IPS-15b (cell line): ENCODE measurements around the gene AKIRIN1.
"Not testable (repeated sequence)": the region's sequence is repeated elsewhere in the genome, so short reads cannot be mapped to it uniquely, and the experiment has no call there.

Experiments used
- H3K27me3 ChIP-seq: one replicate; pipeline ENCODE4 v1.6.1; 2013; ENCODE audit warnings: low read length; ENCODE audit not compliant: control insufficient read depth, insufficient read depth
- H3K36me3 ChIP-seq: one replicate; pipeline ENCODE4 v1.6.1; 2013; ENCODE audit warnings: low read length; ENCODE audit not compliant: control insufficient read depth, insufficient read depth
- H3K4me1 ChIP-seq: one replicate; pipeline ENCODE4 v1.6.1; 2013; ENCODE audit warnings: mild to moderate bottlenecking, low read length; ENCODE audit not compliant: control insufficient read depth, insufficient read depth
- H3K4me3 ChIP-seq: one replicate; pipeline ENCODE4 v1.5.1; 2013; ENCODE audit warnings: low read depth, low read length
- H3K9ac ChIP-seq: one replicate; pipeline ENCODE4 v1.6.1; 2013; ENCODE audit warnings: low read depth, mild to moderate bottlenecking, low read length
- H3K9me3 ChIP-seq: one replicate; pipeline ENCODE4 v1.6.1; 2013; ENCODE audit warnings: mild to moderate bottlenecking, low read length; ENCODE audit not compliant: control insufficient read depth, insufficient read depth

The AKIRIN1 gene

GRCh38 chr1:39001516-39002421 lies 10.7 kb downstream of the AKIRIN1 start:
- Histone ChIP-seq H3K4me1 (peaks cover 24% of the 10 kb centered on the region), H3K9ac (no peak overlapping the region), H3K4me3 (no peak overlapping the region), H3K36me3 (peaks cover 44% of the 10 kb centered on the region), H3K9me3 (no peaks in the 10 kb centered on the region), H3K27me3 (no peaks in the 10 kb centered on the region)

DNA sequence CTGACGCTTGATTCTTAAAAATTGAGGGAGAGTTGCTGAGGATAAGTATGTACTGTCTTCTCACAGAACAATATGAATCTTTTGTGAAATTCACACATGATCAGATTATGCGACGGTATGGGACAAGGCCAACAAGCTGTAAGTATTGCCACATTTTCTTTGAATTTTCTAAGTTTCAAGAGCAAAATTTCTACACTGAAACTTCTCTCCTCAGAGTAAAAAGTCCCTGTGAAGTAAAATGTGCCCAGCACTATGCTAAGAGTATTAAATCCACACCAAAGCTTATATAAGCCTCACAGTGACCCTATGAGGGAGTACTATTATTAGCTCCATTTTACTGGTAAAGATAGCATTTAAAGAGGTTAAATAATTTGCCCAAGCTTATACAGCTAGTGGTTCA lies 12.2 kb downstream of the AKIRIN1 start:
- Histone ChIP-seq H3K4me3 (no peak overlapping the region), H3K36me3 (peaks cover 47% of the 10 kb centered on the region), H3K9me3 (no peaks in the 10 kb centered on the region), H3K27me3 (no peaks in the 10 kb centered on the region), H3K4me1 (peaks cover 19% of the 10 kb centered on the region), H3K9ac (no peak overlapping the region)

- Histone ChIP-seq H3K4me3 (no peak overlapping the region), H3K9ac (no peak overlapping the region), H3K4me1 (peaks cover 17% of the 10 kb centered on the region), H3K27me3 (no peaks in the 10 kb centered on the region), H3K36me3 (peaks cover 45% of the 10 kb centered on the region), H3K9me3 (no peaks in the 10 kb centered on the region)
These were observed 12.7 kb downstream of the AKIRIN1 start for GRCh38 chr1:39003794-39004193.

DNA sequence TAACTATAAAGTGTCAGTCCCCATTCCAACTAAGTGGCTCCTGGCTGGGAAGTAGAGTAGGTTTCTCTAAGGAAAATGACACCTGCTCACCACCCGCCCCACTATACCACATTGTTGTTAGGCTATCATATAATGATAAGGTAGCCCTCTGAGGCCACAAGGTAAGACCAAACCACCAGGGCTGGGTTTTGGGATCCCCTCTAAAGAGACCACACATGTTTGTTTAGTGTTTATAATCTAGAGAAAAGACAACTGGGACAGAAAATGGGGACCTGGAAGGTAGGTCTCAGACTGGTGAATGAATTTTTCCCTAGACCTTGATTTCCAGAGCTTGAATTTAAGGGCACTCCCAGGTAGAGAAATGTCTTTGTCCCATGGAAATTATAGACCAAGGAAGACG lies 15.2 kb downstream of the AKIRIN1 start:
- Histone ChIP-seq H3K9me3 (no peaks in the 10 kb centered on the region), H3K27me3 (no peaks in the 10 kb centered on the region), H3K9ac (no peak overlapping the region), H3K4me3 (no peak overlapping the region), H3K4me1 (peaks cover 9% of the 10 kb centered on the region), H3K36me3 (peaks cover 41% of the 10 kb centered on the region)

DNA sequence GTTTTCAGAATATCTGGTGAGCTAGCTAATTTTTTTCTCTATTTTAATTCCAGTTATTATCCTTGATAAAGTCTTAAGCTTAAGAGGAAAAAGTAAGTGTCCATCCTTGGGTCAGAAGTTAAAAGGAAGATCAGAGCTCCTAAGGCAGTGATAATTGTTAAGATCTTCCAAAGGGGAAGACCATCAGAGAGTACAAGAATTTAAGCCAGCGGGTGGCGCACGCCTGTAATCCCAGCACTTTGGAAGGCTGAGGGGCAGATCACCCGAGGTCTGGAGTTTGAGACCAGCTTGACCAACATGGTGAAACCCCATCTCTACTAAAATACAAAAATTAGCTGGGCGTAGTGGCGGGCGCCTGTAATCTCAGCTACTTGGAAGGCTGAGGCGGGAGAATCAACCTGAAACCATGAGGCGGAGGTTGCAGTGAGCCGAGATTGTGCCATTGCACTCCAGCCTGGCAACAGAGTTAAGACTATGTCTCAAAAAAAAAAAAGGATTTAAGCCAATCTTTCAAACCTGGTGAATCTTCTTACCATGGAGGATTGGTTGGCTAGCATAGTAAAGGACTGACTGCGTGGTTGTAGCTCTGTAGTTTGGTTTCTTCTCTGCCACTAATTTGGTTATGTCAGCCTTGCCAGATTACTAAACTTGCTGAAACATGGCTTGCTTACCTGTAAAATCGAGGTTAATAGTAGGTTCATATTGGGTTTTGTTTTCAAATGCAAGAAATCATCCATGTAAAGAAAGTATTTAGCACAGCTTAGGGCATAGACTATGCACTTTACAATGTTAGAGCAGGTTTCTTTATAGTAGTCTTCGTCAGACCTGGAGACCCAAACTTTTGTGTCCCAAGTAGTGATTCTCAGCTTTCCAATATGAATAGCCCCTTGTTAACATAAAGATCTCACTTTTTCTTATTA lies 15.9 kb downstream of the AKIRIN1 start:
- Histone ChIP-seq H3K9ac (no peak overlapping the region), H3K27me3 (no peaks in the 10 kb centered on the region), H3K36me3 (peaks cover 40% of the 10 kb centered on the region), H3K9me3 (no peaks in the 10 kb centered on the region), H3K4me1 (peaks cover 6% of the 10 kb centered on the region), H3K4me3 (no peak overlapping the region)

GRCh38 chr1:39014956-39015355 lies 23.9 kb downstream of the AKIRIN1 start:
- not testable (repeated sequence) for H3K27me3 ChIP-seq, H3K36me3 ChIP-seq, H3K9ac ChIP-seq, H3K4me3 ChIP-seq, H3K9me3 ChIP-seq
- peaks cover 14% of the 10 kb centered on the region for H3K4me1 ChIP-seq

GRCh38 chr1:39016604-39017171 lies 25.6 kb downstream of the AKIRIN1 start:
- Histone ChIP-seq H3K4me3 (no peak overlapping the region), H3K9ac (no peak overlapping the region), H3K4me1 (peaks cover 14% of the 10 kb centered on the region)

DNA sequence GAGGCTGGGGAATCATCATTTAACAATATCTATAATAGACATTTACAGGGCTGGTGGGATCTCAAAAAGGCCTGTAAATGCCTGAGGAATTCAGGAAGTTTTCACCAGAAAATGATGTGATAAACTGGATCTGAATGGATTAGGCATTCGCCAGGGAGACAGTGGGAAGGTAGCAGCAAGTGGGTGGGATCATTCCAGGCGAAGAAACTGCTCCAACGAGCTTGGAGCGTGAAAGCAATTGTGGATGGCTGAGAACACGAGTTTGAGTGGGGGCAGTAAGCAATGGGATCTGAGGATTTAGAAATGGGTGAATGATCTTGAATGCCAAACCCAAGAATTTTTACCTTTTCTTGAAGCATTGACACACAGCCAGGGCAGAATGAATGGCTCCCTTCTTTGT lies 26.2 kb downstream of the AKIRIN1 start:
- H3K27me3 ChIP-seq: no peaks in the 10 kb centered on the region
- H3K4me3 ChIP-seq: no peak overlapping the region
- H3K4me1 ChIP-seq: peaks cover 14% of the 10 kb centered on the region
- H3K9me3 ChIP-seq: no peaks in the 10 kb centered on the region
- no peak overlapping the region for H3K9ac ChIP-seq
- peaks cover 3% of the 10 kb centered on the region for H3K36me3 ChIP-seq

More at GRCh38 chr1:39016604-39017171, 25.6 kb downstream of the AKIRIN1 start:
- H3K36me3 ChIP-seq: peaks cover 3% of the 10 kb centered on the region
- no peaks in the 10 kb centered on the region for H3K27me3 ChIP-seq
- no peaks in the 10 kb centered on the region for H3K9me3 ChIP-seq

DNA sequence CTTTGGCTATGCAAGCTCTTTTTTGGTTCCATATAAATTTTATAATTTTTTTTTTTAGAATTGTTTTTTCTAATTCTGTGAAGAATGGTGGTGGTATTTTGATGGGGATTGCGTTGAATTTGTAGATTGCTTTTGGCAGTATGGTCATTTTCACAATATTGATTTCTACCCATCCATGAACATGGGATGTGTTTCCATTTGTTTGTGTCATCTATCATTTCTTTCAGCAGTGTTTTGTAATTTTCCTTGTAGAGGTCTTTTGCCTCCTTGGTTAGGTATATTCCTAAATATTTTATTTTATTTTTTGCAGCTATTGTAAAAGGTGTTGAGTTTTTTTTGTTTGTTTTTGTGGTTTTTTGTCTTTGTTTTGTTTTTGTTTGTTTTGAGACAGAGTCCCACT lies 29.4 kb downstream of the AKIRIN1 start:
- not testable (repeated sequence) for H3K9ac ChIP-seq, H3K36me3 ChIP-seq, H3K9me3 ChIP-seq, H3K27me3 ChIP-seq, H3K4me3 ChIP-seq
- H3K4me1 ChIP-seq: peaks cover 14% of the 10 kb centered on the region

DNA sequence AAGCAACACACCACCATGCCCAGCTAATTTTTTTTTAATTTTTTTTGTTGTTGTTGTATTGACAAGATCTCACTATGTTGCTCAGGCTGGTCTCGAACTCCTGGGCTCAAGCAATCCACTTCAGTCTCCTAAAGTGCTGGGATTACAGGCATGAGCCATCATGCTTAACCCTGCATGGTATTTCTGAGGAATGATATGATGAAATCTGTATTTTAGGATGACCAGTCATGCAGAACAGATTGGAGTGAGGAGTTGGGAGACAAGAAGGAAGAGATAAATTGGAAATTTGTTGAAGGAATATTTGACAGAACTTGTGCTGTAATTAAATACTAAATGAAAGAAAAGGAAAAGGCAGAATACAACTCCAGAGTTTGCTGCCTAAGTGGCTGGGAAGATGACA lies 30.4 kb downstream of the AKIRIN1 start:
- Histone ChIP-seq H3K27me3 (no peaks in the 10 kb centered on the region), H3K9ac (no peak overlapping the region), H3K4me3 (no peak overlapping the region), H3K9me3 (no peaks in the 10 kb centered on the region), H3K4me1 (peaks cover 10% of the 10 kb centered on the region), H3K36me3 (no peaks in the 10 kb centered on the region)

DNA sequence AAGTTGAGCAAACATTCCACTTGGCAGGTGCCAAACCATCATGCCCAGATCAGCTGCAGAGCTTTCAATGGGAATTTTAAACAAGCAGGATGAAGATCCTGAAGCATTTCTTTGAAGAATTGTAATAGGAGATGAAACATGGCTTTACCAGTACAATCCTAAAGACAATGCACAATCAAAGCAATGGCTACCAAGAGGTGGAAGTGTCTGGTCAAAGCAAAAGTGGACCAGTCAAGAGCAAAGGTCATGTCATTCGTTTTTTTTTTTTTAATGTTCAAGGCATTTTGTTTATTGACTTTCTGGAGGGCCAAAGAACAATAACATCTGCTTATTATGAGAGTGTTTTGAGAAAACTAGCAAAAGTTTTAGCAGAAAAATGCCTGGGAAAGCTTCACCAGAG lies 32.1 kb downstream of the AKIRIN1 start:
- no peak overlapping the region for H3K4me3 ChIP-seq
- no peaks in the 10 kb centered on the region for H3K4me1 ChIP-seq
- no peaks in the 10 kb centered on the region for H3K36me3 ChIP-seq
- no peaks in the 10 kb centered on the region for H3K9me3 ChIP-seq
- H3K27me3 ChIP-seq: no peaks in the 10 kb centered on the region
- no peak overlapping the region for H3K9ac ChIP-seq
